ENCODE data around the gene NOL12.
"Not testable (repeated sequence)": the region's sequence is repeated elsewhere in the genome, so short reads cannot be mapped to it uniquely, and the experiment has no call there.

The NOL12 gene

GRCh38 chr22:37681001-37681424 lies 5.1 kb upstream of the NOL12 start:
- DNase-seq, result no peak

GRCh38 chr22:37681556-37682049 lies 4.5 kb upstream of the NOL12 start:
- DNase-seq, result peak; percentile 84

- no peak for DNase-seq
These were observed 1.1 kb upstream of the NOL12 start for GRCh38 chr22:37684803-37685615.

DNA sequence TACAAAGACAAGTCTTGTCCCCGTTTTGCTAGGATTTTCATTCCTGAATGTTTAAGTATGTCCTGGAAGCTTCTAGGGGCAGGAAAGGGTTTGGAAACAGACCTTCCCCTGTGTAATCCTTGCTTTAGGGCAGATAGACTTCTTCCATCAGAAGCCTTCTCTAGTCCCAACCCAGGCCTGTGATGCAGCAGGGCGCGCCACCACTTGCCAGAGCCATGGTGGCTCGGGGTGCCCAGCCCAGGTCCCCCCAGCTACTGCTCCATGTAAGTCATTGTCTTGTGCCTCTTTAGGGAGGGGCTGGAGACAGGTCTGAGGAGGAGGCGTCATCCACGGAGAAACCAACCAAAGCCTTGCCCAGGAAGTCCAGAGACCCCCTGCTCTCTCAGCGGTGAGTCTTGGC lies 4.3 kb downstream of the NOL12 start:
- DNase-seq, result no peak

- no peak for DNase-seq
These were observed 4.9 kb downstream of the NOL12 start for GRCh38 chr22:37690901-37691504.

- no peak for DNase-seq
These were observed 6.6 kb downstream of the NOL12 start for GRCh38 chr22:37692627-37693285.

DNA sequence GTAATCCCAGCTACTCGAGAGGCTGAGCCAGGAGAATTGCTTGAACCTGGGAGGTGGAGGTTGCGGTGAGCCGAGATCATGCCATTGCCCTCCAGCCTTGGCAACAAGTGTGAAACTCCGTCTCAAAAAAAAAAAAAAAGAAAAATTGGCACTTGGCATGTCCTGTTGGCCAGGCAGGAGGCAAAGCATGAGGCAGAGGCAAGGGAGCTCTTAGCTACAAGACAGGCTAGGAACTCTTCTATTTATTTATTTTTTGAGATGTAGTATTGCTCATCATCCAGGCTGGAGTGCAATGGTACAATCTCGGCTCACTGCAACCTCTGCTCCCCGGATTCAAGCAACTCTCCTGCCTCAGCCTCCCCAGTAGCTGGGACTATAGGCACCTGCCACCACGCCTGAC lies 8.0 kb downstream of the NOL12 start:
- not testable (repeated sequence) for DNase-seq

DNA sequence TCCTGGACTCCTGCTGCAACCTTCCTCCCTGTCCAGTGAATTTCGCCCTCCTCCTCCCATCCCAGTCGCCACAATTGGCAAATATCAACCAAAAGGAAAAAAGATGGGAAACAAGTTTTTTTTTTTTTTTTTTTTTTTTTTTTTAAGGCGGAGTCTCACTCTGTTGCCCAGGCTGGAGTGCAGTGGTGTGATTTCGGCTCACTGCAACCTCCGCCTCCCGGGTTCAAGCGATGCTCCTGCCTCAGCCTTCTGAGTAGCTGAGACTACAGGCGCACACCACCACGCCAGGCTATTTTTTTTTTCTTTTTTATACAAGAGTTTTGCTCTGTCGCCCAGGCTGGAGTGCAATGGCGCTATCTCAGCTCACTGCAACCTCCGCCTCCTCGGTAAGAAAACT lies 10.1 kb downstream of the NOL12 start:
- not testable (repeated sequence) for DNase-seq

GRCh38 chr22:37696657-37697537 lies 10.8 kb downstream of the NOL12 start, which contains the start of gene TRIOBP:
Gene TRIOBP (plus strand): TSS chr22:37697048. CDS start chr22:37701366, 4,318 bp downstream.
- peak; percentile 94 for DNase-seq

GRCh38 chr22:37697538-37697835 lies 11.3 kb downstream of the NOL12 start:
- DNase-seq, result no peak

DNA sequence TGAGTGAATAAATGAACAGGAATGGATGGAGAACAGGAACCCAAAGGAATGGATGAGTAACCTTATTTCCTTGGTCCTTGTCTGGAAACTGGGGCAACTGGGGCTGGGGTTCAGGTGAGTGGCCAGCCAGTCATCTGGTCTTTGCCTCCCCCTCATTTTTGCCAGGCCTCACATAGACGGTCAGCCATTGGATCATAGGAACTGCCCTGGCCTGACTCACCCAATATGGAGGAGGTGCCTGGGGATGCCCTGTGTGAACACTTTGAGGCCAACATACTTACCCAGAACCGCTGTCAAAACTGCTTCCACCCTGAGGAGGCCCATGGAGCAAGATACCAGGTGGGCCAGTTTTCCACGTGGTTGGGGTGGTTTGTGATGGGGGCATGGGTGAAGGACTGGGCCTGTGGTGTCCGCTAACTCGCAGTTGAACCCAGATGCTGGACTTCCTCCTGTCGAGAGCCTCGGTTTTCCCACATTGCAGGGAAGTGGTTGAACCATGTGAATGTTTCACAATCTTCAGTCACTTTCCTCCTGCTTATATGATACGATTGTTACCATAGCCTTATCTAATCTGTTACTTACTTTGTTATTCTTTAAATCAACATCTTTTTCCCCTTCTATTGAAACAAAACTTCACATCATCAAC lies 15.1 kb downstream of the NOL12 start:
- no peak for DNase-seq

DNA sequence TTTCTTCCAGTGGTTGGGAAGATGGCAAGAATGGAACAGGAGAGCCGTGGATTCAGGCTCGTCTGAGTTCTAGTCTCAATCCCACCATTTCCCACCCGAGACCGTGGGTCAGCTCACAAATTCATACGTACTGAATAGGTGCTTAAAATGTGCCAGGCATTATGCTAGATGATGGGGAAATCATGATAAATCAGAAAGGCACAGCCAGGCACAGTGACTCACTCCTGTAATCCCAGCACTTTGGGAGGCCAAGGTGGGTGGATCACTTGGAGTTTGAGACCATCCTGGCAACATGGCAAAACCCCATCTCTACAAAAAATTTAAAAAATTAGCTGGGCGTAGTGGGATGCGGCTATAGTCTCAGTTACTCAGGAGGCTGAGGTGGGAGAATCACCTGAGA lies 17.8 kb downstream of the NOL12 start:
- DNase-seq, result no peak

GRCh38 chr22:37704645-37705044 lies 18.5 kb downstream of the NOL12 start:
- DNase-seq, result no peak

DNA sequence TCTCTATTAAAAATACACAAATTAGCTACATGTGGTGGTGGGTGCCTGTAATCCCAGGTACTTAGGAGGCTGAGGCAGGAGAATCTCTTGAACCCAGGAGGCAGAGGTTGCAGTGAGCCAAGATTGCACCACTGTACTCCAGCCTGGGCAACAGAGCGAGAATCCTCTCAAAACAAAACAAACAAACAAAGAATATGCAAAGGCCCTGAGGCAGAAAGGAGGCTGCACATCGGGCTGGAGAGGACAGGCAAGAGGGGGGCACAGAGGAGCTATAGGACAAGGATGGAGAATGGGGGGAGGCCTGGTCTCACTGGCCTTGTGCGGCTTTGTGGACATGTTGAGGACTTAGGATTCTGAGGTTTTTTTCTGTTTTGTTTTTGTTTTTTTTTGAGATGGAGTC lies 19.1 kb downstream of the NOL12 start:
- DNase-seq, result no peak

- DNase-seq, result no peak
These were observed 22.7 kb downstream of the NOL12 start for GRCh38 chr22:37708580-37709444.

DNA sequence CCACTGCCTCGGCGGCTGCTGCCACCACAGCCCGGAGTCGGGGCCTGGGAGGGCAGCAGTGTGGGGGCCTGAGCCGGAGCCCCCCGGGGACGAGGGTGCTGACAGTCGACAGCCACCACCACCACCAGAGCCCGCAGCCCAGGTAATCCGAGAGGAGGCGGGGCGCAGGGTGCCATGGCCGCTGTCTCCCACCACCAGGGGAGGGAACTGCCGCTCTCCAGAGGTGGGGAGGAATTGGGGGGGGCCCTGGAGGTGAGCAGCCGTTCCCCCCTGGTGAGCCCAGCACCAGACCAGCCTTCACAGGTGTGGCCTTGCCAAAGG lies 23.3 kb downstream of the NOL12 start:
- no peak for DNase-seq

- no peak for DNase-seq
These were observed 24.5 kb downstream of the NOL12 start for GRCh38 chr22:37710675-37711074.

GRCh38 chr22:37711490-37711889 lies 25.3 kb downstream of the NOL12 start:
- no peak for DNase-seq

DNA sequence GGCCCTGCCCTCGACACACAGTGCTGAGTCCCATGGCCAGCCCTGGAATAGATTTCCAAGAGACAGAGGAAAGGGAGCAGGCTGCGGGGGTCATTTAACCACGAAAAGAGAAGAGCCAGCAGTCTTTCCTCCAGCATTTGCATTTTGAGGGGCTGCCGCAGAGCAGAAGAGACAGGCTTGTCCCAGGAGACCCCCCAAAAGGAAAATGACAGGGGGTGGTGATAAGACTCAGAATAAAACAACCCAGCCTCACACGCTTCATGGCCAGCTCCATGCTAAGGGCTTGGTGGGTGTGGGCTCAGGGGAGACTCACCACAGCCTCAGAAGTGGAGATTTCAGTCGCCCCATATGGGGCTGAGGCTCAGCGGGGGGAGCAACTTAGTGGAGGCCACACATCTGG lies 27.6 kb downstream of the NOL12 start:
- DNase-seq, result no peak

DNA sequence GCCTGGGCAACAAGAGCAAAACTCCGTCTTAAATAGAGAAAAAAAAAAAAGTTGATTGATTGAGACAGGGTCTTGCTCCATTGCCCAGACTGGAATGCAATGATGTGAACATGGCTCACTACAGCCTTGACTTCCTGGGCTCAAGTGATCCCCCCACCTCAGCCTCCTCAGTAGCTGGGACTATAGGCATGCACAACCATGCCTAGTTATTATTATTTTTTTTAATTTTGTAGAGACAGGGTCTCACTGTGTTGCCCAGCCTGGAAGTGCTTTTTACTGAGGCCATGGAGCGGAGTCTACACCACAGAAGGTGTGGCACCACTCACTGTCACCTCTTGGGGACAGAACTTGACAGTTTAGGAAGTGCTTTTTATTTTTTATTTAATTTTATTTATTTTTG lies 28.5 kb downstream of the NOL12 start:
- DNase-seq, result no peak

- DNase-seq, result no peak
These were observed 29.6 kb downstream of the NOL12 start for GRCh38 chr22:37715760-37716159.

DNA sequence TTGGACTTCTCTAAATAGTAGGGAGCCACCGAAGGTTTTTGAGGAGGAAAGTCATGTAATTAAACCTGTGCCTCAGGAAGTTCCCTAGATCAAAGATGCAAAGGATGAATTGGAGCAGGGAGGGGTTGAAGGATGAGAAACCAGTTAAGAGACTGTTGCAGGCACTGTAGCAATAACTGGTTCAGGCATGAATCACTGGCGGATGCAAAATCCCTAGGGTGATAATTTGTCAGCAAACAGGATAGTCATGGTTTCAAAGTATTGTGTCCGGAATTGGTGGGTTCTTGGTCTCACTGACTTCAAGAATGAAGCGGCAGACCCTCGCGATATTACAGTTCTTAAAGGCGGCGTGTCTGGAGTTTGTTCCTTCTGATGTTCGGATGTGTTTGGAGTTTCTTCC lies 30.6 kb downstream of the NOL12 start:
- DNase-seq, result no peak

Data from activated CD4-positive, alpha-beta T cell treated with anti-CD3 and anti-CD28 coated beads for 48 hours (primary cell).